ENCODE measurements around the gene MAPRE3.

Gene MAPRE3

DNA sequence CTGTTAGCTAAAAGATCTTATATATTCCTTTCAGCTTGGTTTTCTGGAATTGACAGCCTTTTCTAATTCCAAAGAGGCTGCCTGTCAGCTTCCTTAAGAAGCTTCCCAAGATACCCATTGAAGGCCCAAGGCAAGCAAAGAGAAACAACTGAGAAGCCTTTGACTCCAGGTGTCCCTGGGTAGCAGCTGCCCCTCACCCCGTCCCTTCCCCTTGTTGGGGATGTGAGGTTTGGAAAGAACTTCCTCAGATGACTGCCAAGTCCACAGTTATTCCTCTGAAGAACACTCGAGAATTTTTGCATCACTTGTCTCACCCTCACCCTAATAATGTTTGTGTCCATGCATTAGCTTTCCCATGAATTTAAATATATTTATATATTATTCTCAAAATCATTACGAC, 13.3 kb downstream of the MAPRE3 start:
- no peak for DNase-seq (ENCODE audit: low spot score)

- DNase-seq (ENCODE audit: low spot score) = no peak
Observed at GRCh38 chr2:26985807-26986206, 15.4 kb downstream of the MAPRE3 start.

GRCh38 chr2:26986576-26986975, 16.1 kb downstream of the MAPRE3 start:
- DNase-seq (ENCODE audit: low spot score) = no peak

DNA sequence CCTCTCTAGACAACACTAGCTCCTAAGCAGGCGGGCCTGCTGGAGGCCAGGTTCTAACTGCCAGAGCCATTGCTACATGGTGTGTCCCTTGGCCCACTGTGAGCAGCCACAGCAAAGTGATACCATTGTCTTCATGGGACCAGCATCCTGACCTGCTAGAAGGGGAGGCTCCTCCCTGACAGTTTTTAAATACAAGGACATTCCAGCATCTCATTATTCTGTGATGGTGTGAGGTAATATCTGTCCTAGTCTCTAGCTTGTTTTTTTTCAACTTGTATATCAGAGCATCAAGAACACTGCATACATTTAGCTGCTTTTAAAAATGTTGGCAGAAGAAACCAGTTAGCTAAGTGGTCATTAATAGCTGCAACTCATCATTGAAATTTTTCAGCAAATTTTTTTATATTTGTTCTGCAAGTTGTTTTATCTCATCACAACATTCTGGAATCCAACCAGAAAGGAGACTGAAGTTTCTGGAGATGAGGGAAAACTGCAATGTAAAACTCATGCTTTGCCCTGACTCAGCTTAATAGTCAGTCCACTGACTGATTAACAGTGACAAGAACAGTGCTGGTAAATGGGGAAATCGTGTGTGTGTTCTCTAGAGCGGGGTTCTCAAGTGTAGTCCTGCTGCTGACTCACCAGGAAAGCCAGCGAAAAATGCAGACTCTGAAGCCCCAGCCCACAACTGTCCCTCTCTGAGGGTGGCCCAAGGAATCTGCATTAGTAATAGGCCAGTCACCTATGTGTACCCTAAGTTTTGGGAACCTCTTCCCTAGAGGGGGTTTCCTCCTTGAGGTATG, 17.8 kb downstream of the MAPRE3 start:
- DNase-seq (ENCODE audit: low spot score) = no peak

DNA sequence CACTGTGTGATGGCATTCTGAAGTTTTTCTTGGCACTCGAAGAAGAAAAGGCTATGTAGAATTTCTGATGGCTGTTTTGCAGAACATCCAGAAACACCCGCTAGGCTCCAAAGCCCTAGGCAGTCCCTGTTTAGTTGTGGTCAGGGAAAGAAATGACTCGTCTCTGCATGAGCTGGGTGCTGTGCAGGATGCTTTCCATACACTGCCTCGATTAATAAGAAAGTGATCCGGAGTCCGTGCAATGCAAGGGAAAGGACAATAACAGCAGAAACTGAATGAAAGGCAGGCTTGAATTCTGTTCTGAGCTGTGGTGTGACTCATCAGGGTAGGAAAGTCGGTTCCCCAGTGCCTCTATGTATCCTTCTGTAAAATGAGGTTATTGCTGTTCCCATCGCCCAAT, 18.7 kb downstream of the MAPRE3 start:
- DNase-seq (ENCODE audit: low spot score) = no peak

DNA sequence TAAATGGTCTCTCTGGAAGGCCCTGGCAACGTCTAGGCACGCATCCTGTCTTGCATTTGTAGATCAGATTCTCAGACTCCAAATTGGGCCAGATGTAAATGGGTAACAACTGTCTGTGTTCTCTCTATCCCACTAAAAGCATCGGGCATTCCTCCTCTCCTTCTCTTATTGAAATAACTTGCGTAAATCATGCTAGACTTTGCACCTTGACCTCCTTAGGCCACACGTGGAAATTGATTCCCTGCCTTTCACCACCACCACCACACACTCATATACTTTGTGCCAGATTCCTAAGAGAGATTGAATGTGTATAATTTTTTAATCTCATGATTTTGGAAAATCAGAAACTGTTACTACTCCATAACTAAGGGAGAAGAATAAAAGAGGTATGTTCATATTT, 21.3 kb downstream of the MAPRE3 start:
- DNase-seq (ENCODE audit: low spot score) = no peak

DNA sequence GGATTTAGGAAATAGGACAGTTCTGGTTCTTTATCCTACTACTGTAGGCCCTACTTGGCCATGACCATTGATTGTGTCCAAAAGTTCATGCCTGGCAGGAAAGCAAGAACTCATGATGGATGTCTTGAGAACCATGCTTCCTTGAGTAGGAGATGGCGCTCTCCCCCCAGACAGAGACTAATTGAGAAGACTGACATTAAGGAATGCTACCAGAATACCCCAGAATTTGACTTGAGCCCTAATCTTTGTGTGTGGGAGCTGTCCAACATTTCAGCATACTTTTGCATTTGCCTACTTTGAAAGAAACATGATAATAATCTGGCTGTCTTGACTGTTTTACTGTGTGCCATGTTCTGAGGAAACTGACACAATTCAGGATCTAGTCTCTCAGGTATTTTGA, 23.3 kb downstream of the MAPRE3 start:
- no peak for DNase-seq (ENCODE audit: low spot score)

DNA sequence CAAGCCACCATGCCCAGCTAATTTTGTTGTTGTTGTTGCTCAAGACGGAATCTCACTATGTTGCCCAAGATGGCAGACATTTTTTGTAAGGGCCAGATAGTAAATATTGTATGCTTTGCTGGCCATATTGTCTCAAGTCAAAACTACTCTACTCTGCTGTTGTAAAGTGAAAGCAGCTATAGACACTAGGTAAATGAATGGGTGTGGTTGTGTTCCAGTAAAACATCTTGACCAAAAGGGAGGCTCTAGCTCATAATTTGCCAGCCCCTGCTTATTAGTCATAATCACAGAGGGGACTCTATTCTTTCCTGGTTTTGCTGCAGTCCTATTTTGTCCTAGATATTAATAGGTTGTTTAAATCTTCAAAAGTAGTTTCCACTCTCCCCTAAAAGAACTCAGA, 24.5 kb downstream of the MAPRE3 start:
- no peak for DNase-seq (ENCODE audit: low spot score)

GRCh38 chr2:26997394-26997793, 27.0 kb downstream of the MAPRE3 start:
- no peak for DNase-seq (ENCODE audit: low spot score)

GRCh38 chr2:26998323-26998722, 27.9 kb downstream of the MAPRE3 start:
- DNase-seq (ENCODE audit: low spot score) = no peak

DNA sequence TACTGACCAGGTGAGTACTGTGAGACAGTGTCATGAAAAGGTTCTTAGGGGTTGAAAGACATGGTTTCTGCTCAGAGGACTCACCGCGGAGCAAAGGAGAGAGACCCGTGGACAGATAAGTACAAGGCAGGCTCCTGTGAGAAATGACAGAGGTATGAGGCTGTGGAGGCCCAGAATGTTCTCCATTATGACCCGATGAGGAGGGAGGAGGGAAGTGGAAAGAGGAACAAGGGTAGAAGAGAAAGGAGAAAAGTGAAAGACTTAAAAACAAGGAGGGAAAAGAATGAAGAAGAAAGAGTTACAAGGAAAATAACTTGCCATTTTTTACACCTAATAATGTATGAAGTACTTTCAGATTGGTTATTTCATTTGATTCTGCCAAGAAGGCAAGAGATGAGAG, 29.8 kb downstream of the MAPRE3 start:
- no peak for DNase-seq (ENCODE audit: low spot score)

- DNase-seq (ENCODE audit: low spot score) = no peak
Observed at GRCh38 chr2:27000995-27001394, 30.6 kb downstream of the MAPRE3 start.

- DNase-seq (ENCODE audit: low spot score) = no peak
Observed at GRCh38 chr2:27001950-27002349, 31.5 kb downstream of the MAPRE3 start.

DNA sequence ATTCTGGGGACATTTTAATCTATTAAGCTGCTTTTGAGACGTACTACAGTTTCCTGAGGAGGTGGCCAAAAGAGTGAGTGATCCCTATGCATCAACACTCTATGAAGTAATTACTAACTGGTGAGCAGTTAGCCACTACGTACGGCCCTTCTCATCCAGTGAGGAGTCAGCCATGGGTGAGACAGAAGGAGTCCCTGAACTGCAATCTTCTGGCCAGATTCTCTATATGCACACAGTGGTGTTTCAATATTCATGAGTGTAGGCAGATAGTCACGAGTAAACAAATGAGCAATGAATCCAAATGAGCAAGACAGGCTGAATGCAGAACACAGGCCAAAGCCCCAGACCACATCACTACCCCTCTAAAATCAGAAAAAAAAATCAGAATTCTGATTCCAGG, 32.6 kb downstream of the MAPRE3 start:
- DNase-seq (ENCODE audit: low spot score) = no peak

GRCh38 chr2:27003857-27004256, 33.4 kb downstream of the MAPRE3 start:
- no peak for DNase-seq (ENCODE audit: low spot score)

DNA sequence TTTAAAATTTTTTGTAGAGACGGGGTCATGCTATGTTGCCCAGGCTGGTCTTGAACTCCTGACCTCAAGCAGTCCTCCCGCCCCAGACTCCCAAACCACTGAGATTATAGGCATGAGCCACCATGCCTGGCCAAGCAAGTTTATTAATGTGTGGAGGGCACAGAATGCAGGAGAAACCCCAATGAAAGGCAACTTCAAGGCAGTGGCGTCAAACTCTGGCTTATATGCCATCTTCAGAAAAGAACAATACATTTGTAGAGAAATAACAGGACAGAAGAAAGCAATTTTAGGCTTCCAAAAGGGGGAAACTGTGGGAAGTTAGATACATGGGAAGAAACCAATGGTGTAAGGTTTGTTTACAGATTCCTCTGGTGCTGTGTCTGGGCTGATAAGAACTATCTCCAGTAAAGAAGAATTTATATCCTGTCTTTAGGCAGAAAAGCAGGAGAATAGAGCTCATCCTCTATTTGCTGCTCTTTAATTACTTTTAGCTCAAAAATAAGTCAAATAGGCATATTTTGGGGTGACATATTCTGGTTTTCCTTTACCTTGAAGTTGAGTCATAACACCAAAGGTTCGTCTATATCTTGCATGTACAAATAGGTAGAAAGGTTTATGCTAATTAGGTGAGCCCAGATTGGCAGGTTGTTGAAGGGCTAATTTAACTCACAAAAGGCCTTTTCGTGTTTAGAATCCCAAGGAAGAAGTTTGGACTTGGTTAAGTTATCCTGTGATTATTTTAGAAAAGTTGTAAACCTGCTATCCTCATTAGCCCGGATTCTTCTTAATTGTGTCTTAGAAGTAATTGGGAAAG, 36.4 kb downstream of the MAPRE3 start:
- DNase-seq (ENCODE audit: low spot score) = no peak

DNA sequence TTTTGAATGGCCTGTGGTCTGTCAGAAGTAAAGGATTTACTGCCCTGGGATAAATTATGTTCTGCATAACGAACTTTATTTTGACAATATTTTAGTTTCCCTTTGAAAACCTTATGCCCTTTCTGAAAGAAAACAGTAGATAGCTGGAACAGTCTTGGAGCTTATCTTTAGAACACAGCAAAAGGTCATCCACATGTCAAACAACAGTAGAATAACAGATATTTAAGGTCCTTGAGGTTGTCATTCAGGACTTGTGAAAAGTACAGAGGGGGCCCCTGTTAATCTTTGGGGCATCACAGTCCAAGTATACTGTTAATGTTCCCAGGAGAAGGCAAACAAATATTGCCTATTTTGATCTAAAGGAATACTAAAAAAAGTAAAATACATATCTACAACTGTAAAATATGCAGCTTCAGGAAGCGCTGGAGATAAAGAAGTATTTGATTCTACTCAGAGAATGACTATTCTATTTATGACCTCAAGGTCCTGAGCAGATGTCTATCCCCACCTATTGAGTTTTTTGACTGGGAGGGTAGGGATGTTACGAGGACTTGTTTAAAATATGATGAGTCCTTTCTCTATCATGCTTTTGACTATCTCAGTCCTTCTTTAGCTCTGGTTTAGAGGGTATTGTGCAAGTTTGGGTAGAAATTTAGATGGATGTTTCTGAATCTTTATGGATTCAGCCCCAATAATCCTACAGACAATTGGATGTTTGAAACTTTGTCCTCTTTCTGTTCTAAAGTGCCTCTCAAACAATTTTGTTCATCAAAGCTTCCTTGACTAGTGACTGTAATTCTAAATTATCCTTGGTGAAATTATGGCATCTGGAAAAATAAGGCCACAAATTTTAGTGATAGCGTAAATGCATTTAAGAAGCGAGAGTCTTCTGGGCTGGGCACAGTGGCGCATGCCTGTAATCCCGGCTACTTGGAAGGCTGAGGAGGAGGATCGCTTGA, 37.3 kb downstream of the MAPRE3 start:
- DNase-seq (ENCODE audit: low spot score) = no peak

DNA sequence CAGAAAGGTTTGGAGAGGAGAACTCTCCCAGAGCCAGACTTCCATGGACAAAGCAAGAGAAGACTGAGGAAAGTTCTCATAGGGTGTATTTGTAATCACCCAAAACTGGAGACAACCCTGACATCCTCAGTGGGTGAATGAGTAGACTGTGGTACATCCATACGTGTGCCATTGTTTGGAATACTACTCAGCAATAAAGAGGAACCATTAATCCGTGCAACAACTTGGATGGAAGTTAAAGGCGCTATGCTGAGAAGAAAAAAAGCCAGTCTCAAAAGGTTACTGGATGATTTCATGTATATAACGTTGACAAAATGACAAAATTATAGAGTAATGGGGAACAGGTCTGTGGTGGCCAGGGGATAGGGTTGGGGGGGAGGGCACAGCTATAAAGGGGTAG, 38.2 kb downstream of the MAPRE3 start:
- DNase-seq (ENCODE audit: low spot score) = no peak

- no peak for DNase-seq (ENCODE audit: low spot score)
Observed at GRCh38 chr2:27009083-27009482, 38.6 kb downstream of the MAPRE3 start.

DNA sequence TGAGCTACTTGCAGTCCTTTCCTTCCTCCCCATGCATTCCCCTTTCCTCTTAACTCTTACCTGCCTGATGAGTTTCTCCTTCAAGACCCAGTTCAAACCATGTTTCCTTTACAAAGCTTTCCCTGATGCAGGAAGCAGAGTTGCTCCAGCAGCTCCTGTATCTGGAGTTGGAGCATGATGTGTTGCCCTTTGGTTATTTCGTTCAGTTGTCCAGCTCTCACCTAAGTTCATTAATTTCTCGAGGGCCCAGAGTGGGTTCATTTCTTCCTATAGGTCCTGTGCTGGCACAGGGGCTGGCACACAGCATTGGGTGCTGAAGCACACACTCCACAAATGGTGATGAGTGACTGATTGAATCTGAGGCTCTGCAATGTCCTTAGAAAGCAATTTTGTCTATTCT, 39.3 kb downstream of the MAPRE3 start:
- DNase-seq (ENCODE audit: low spot score) = no peak

DNA sequence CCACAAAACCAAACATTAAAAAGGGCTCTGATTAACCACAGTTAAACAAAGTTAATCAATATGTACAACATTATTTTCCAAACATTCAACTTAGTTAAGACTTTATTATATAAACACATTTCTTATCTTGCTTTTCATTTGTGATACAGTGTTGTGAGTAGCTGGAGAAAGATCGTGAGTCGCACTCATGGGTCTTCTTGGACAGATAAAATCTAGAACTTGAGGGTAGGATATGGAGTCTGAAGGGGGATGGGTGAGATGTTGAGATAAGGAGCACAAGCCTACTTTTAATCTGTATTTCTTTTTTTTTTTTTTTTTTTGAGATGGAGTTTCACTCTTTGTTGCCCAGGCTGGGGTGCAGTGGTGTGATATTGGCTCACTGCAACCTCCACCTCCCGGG, 39.7 kb downstream of the MAPRE3 start:
- DNase-seq (ENCODE audit: low spot score) = no peak

DNA sequence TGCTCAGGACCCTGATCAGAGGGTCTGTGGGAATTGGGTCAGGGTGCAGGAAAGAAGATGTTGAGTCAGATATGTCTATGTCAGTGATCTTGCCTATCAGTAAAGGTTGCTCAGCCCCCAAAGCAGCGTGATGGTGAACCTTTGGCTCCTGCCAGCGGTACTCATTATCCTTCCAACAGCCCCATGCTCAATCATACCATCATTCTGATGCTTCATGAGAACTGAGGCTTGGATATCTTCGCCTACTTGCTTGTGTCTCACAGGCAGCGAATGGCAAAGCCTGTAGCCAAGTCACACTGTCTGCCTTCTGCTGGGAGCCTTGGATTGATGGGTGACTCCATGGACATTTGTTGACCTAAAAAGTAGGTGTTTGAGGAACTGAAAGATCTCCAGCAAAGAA, 43.3 kb downstream of the MAPRE3 start:
- no peak for DNase-seq (ENCODE audit: low spot score)

Data from ecto neural progenitor cell (in vitro differentiated cells).